WTC11 (cell line): ENCODE results near the gene NR1H3. TPM values are rescaled to one million over a fixed set of nuclear protein-coding genes. Genes with fewer than 3 reads are reported as not detected.

Experiments used
- ATAC-seq: fragments of 200-7000 bp; cut with Tn5 transposase; 2 replicates; pipeline ENCODE4 v1.10.0; 2021; ENCODE audit warnings: mild to moderate bottlenecking, moderate library complexity
- CTCF ChIA-PET: fragments of 300-600 bp; sonication (Branson Sonifier 250); formaldehyde crosslinking; loops from one replicate; lab custom pipeline; 2021; ENCODE audit warnings: antibody characterized with exemption; lab: Charles Lee
- POLR2A ChIA-PET: fragments of 350-600 bp; sonication (Branson Sonifier 250); formaldehyde crosslinking; loops from one replicate; lab custom pipeline; 2021; ENCODE audit warnings: antibody characterized with exemption; lab: Charles Lee
- DNase-seq: peaks from one replicate; pipeline ENCODE4 v3.0.0; 2021; ENCODE audit warnings: low spot score
- H3K27ac Mint-ChIP-seq: 2 replicates; pipeline ENCODE4 v1.8.0; 2021; ENCODE audit warnings: mixed read lengths
- H3K27me3 Mint-ChIP-seq: 2 replicates; pipeline ENCODE4 v1.8.0; 2021; ENCODE audit warnings: low read depth, mild to moderate bottlenecking, moderate library complexity, mixed read lengths
- H3K36me3 Mint-ChIP-seq: 2 replicates; pipeline ENCODE4 v1.8.0; 2021; ENCODE audit warnings: mixed read lengths
- H3K4me1 Mint-ChIP-seq: 2 replicates; pipeline ENCODE4 v1.8.0; 2022; ENCODE audit warnings: mixed read lengths
- H3K4me3 Mint-ChIP-seq: 2 replicates; pipeline ENCODE4 v1.8.0; 2021; ENCODE audit warnings: mild to moderate bottlenecking, moderate library complexity, mixed read lengths
- H3K9me3 Mint-ChIP-seq: 2 replicates; pipeline ENCODE4 v1.8.0; 2021; ENCODE audit warnings: mixed read lengths
- ATF1 ChIP-seq: sonication (generic); formaldehyde crosslinking; IDR thresholded peaks from 2 replicates; pipeline ENCODE4 v1.8.1; 2023; ENCODE audit warnings: mild to moderate bottlenecking, moderate library complexity, missing genetic modification reagents
- E2F5 ChIP-seq: sonication (generic); formaldehyde crosslinking; IDR thresholded peaks from 2 replicates; pipeline ENCODE4 v1.8.1; 2022; ENCODE audit warnings: mild to moderate bottlenecking, moderate library complexity, missing genetic modification reagents
- ESRRA ChIP-seq: sonication (generic); formaldehyde crosslinking; IDR thresholded peaks from 2 replicates; pipeline ENCODE4 v1.8.1; 2022; ENCODE audit warnings: mild to moderate bottlenecking, missing genetic modification reagents, borderline replicate concordance
- FOXJ3 ChIP-seq: sonication (generic); formaldehyde crosslinking; IDR thresholded peaks from 2 replicates; pipeline ENCODE4 v1.9.0; 2021; ENCODE audit warnings: missing genetic modification reagents, mild to moderate bottlenecking, borderline replicate concordance
- GABPB1 ChIP-seq: sonication (generic); formaldehyde crosslinking; IDR thresholded peaks from 2 replicates; pipeline ENCODE4 v1.8.1; 2023; ENCODE audit warnings: mild to moderate bottlenecking, missing genetic modification reagents
- GRHL2 ChIP-seq: fragments of 250-450 bp; sonication (Bioruptor Pico); IDR thresholded peaks from 2 replicates; pipeline ENCODE4 v1.8.0; 2022; ENCODE audit warnings: mild to moderate bottlenecking, moderate library complexity; ENCODE audit not compliant: insufficient replicate concordance, severe bottlenecking
- MAX ChIP-seq: sonication (generic); formaldehyde crosslinking; IDR thresholded peaks from 2 replicates; pipeline ENCODE4 v1.8.0; 2022; ENCODE audit warnings: mild to moderate bottlenecking, missing genetic modification reagents
- MXD4 ChIP-seq: fragments of 250-450 bp; sonication (Bioruptor Pico); IDR thresholded peaks from 2 replicates; pipeline ENCODE4 v1.8.0; 2021; ENCODE audit warnings: mild to moderate bottlenecking, moderate library complexity, borderline replicate concordance
- SMAD3 ChIP-seq: sonication (generic); formaldehyde crosslinking; IDR thresholded peaks from 2 replicates; pipeline ENCODE4 v1.8.0; 2022; ENCODE audit warnings: missing genetic modification reagents, mild to moderate bottlenecking, borderline replicate concordance
- SMAD4 ChIP-seq: sonication (generic); formaldehyde crosslinking; IDR thresholded peaks from 2 replicates; pipeline ENCODE4 v1.8.0; 2022; ENCODE audit warnings: mild to moderate bottlenecking, missing genetic modification reagents
- ZMAT4 ChIP-seq: fragments of 250-450 bp; sonication (Bioruptor Pico); IDR thresholded peaks from 2 replicates; pipeline ENCODE4 v1.9.0; 2021; ENCODE audit warnings: mild to moderate bottlenecking
- ZNF219 ChIP-seq: sonication (generic); formaldehyde crosslinking; IDR thresholded peaks from 2 replicates; pipeline ENCODE4 v1.8.0; 2023; ENCODE audit warnings: missing genetic modification reagents, mild to moderate bottlenecking, borderline replicate concordance
- ZNF281 ChIP-seq: sonication (generic); formaldehyde crosslinking; IDR thresholded peaks from 2 replicates; pipeline ENCODE4 v1.8.0; 2023; ENCODE audit warnings: mild to moderate bottlenecking, missing genetic modification reagents
- ZNF425 ChIP-seq: fragments of 250-450 bp; sonication (Bioruptor Pico); conservative IDR thresholded peaks from 2 replicates; pipeline ENCODE4 v1.9.0; 2021; ENCODE audit warnings: mild to moderate bottlenecking
- ZNF512 ChIP-seq: sonication (generic); formaldehyde crosslinking; IDR thresholded peaks from 2 replicates; pipeline ENCODE4 v1.8.1; 2022; ENCODE audit warnings: missing genetic modification reagents, borderline replicate concordance
- total RNA-seq: library from RNA; stranded (reverse); gene quantifications from 3 replicates; pipeline ENCODE4 v1.2.3, GENCODE V29; 2021
- TF ChIP-seq, protein P1 (sequence below): sonication (generic); formaldehyde crosslinking; IDR thresholded peaks from 2 replicates; pipeline ENCODE4 v1.8.1; 2023; ENCODE audit warnings: mild to moderate bottlenecking, missing genetic modification reagents, moderate library complexity
- TF ChIP-seq, protein P2 (sequence below): sonication (generic); formaldehyde crosslinking; conservative IDR thresholded peaks from 2 replicates; pipeline ENCODE4 v1.8.1; 2022; ENCODE audit warnings: mild to moderate bottlenecking, missing genetic modification reagents

Gene NR1H3
- total RNA-seq, 1 experiment from 2014 or later, result 26.3 TPM

DNA sequence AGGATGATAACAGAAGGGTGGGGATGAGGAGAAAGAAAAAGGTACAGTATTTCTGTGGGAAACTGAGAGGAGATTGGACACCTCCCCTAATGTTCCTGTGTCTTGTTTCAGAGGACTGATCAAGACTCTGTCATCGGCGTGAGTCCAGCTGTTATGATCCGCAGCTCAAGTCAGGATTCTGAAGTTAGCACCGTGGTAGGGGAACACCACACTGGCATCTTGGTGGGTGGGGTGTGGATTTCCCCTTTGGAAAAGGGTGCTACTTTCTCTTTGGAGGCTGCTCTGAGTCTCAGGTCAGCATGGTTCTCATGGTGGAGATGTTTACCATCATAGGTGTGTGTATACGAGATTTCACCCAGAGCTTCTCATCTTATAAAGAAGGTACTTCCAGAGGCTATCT lies 37.6 kb downstream of the NR1H3 start:
- no peak overlapping the region for H3K4me3 Mint-ChIP-seq
- ChIA-PET POLR2A (no interaction called here), CTCF (interaction anchor here (1.4 kb wide), 1 partner anchor 36 kb away, joined by 5 read pairs; no protein-coding TSS in a partner anchor)
- TF ChIP-seq ZNF219 (no peak), FOXJ3 (CRISPR knock-in tag) (no peak), E2F5 (no peak), GABPB1 (CRISPR knock-in tag) (no peak), SMAD3 (no peak), ZNF281 (no peak), GRHL2 (CRISPR knock-in tag) (no peak), ZNF512 (CRISPR knock-in tag) (no peak), ZNF425 (CRISPR knock-in tag) (no peak), SMAD4 (CRISPR knock-in tag) (no peak), ZMAT4 (no peak), MAX (CRISPR knock-in tag) (no peak), MXD4 (CRISPR knock-in tag) (no peak), ATF1 (CRISPR knock-in tag) (no peak), ESRRA (CRISPR knock-in tag) (no peak)
- TF ChIP-seq, protein P1, sequence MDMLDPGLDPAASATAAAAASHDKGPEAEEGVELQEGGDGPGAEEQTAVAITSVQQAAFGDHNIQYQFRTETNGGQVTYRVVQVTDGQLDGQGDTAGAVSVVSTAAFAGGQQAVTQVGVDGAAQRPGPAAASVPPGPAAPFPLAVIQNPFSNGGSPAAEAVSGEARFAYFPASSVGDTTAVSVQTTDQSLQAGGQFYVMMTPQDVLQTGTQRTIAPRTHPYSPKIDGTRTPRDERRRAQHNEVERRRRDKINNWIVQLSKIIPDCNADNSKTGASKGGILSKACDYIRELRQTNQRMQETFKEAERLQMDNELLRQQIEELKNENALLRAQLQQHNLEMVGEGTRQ (CRISPR knock-in tag), result no peak
- TF ChIP-seq, protein P2, sequence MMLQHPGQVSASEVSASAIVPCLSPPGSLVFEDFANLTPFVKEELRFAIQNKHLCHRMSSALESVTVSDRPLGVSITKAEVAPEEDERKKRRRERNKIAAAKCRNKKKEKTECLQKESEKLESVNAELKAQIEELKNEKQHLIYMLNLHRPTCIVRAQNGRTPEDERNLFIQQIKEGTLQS (CRISPR knock-in tag), result no peak
- peaks cover 72% of the 10 kb centered on the region for H3K36me3 Mint-ChIP-seq
- ATAC-seq (no peak), DNase-seq (no peak)
- no peaks in the 10 kb centered on the region for H3K9me3 Mint-ChIP-seq
- H3K4me1 Mint-ChIP-seq, result no peaks in the 10 kb centered on the region
- no peaks in the 10 kb centered on the region for H3K27me3 Mint-ChIP-seq
- H3K27ac Mint-ChIP-seq, result no peak overlapping the region
